Bronchial epithelial cell (primary cell): ENCODE results near the gene SMIM28. TPM values are rescaled to one million over a fixed set of nuclear protein-coding genes. Genes with fewer than 3 reads are reported as not detected.
A peak's percentile ranks its signal among the peaks of the same experiment; 100 is the strongest.

Experiments
- DNase-seq: peaks from one replicate; pipeline ENCODE4 v3.0.0-alpha.2; 2010; ENCODE audit warnings: low read depth
- FAIRE-seq: peaks from 2 replicates; lab custom pipeline; 2011; peaks lifted over from hg19 to GRCh38; lab: Jason Lieb, UNC
- H3K27me3 ChIP-seq: 2 replicates; pipeline ENCODE4 v1.5.1; 2011; ENCODE audit warnings: low read length; ENCODE audit not compliant: control insufficient read depth, insufficient read depth
- H3K36me3 ChIP-seq: 2 replicates; pipeline ENCODE4 v1.5.1; 2011; ENCODE audit warnings: low read length; ENCODE audit not compliant: control insufficient read depth, insufficient read depth
- H3K4me3 ChIP-seq: 2 replicates; pipeline ENCODE4 v1.5.1; 2011; ENCODE audit warnings: mild to moderate bottlenecking, low read depth, low read length, control low read depth
- total RNA-seq: library from RNA; depleted of rRNA; stranded (reverse); fragments of >200 nt; gene quantifications from 2 replicates; pipeline ENCODE4 v1.2.1, GENCODE V29; 2014
- TF ChIP-seq, protein P1 (sequence below): IDR thresholded peaks from 2 replicates; pipeline ENCODE4 v1.5.1; 2011; ENCODE audit warnings: mild to moderate bottlenecking, moderate library complexity, low read length, control low read depth, inconsistent platforms; ENCODE audit not compliant: insufficient read depth, severe bottlenecking

Gene SMIM28
- not detected in 2 replicates for total RNA-seq

DNA sequence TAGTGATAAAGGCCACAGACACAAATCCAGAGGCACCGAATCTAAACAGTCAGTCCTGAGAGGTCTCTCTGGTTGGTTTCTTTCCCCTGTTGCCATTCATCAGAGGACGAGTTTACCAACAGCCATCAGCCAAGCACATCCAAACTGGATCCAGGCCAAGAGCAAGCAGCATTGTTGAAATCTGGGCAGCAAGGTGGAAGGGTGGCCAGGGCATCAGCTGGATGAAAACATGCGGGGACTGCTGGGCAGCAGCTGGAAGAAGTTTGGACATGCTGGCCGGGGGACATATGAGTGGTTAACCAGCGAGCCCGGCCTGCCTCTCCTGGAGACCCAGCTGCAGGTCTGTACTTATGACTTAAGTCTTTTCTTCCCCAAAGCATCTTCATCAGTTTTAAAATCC lies at the start of gene SMIM28:
SMIM28 (plus strand) TSS at position 62 of the 400 bp plus-strand sequence; CDS start at position 230, 168 bp downstream.
- no peak within 1 kb of the TSS for H3K4me3 ChIP-seq
- peak; percentile 13 for FAIRE-seq
- H3K27me3 ChIP-seq, result no peaks in the 10 kb centered on the region
- no peak for DNase-seq
- H3K36me3 ChIP-seq, result no peaks in the 10 kb centered on the region
- TF ChIP-seq, protein P1, sequence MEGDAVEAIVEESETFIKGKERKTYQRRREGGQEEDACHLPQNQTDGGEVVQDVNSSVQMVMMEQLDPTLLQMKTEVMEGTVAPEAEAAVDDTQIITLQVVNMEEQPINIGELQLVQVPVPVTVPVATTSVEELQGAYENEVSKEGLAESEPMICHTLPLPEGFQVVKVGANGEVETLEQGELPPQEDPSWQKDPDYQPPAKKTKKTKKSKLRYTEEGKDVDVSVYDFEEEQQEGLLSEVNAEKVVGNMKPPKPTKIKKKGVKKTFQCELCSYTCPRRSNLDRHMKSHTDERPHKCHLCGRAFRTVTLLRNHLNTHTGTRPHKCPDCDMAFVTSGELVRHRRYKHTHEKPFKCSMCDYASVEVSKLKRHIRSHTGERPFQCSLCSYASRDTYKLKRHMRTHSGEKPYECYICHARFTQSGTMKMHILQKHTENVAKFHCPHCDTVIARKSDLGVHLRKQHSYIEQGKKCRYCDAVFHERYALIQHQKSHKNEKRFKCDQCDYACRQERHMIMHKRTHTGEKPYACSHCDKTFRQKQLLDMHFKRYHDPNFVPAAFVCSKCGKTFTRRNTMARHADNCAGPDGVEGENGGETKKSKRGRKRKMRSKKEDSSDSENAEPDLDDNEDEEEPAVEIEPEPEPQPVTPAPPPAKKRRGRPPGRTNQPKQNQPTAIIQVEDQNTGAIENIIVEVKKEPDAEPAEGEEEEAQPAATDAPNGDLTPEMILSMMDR, result no peak

DNA sequence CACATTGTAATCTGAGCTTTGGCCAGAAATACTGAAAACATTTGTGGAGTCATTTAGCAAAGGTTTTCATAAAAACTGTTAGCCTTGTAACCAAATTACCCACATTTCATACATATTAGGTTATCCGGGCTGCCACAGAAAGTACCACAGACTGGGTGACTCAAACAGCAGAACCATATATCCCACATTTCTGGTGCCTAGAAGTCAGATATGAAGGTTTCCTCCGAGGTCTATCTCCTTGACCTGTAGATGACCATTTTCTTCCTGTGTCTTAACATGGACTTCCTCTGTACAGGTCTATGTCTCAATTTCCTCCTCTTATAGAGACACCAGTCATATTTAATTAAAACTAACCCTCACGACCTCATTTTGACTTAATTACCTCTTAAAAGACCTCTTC lies 49.5 kb upstream of the SMIM28 start:
- Histone ChIP-seq H3K36me3 (no peaks in the 10 kb centered on the region), H3K4me3 (no peak overlapping the region), H3K27me3 (no peaks in the 10 kb centered on the region)
- FAIRE-seq (no peak), DNase-seq (no peak)
- TF ChIP-seq, protein P1, result no peak

DNA sequence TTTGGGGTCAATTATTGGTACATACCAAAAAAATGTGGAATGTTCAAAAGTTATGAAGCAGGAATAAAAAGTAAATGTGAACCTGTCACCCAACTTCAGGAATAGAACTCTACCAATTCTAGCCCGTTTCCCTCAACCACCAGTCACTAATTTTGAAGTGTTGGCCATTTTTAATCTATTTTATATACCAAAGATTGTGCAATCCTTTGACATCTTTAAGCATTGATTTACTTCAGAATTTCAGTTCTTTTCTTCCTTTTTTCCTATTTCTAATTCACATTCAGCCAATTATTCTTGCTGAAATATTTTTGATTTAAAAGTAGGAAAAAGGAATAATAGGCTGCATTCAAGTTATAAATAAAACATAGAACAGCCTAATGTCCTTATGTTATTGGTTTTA lies 46.9 kb upstream of the SMIM28 start:
- Histone ChIP-seq H3K27me3 (no peaks in the 10 kb centered on the region), H3K4me3 (no peak overlapping the region), H3K36me3 (no peaks in the 10 kb centered on the region)
- no peak for DNase-seq
- TF ChIP-seq, protein P1, result no peak
- no peak for FAIRE-seq

DNA sequence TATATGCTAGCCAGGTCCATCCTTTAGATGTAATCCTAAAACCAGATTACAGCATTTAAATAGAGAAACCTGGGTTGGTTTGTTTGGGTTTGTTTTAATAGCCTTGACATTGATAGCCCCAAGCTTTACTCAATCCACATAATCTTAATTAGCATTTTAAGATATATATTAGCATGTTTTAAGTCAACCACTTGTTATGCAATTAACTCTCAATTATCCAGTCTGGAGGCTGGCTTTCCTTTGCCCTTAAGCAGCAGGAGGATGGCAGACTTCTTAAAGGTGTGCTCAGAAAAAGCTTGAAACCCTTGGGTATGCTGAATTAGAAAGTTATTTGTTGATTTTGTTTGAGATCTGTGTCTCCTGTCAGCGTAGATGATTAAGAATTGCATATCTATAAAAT lies 46.3 kb upstream of the SMIM28 start:
- Histone ChIP-seq H3K27me3 (no peaks in the 10 kb centered on the region), H3K36me3 (no peaks in the 10 kb centered on the region), H3K4me3 (no peak overlapping the region)
- DNase-seq (no peak), FAIRE-seq (no peak)
- TF ChIP-seq, protein P1, result no peak

DNA sequence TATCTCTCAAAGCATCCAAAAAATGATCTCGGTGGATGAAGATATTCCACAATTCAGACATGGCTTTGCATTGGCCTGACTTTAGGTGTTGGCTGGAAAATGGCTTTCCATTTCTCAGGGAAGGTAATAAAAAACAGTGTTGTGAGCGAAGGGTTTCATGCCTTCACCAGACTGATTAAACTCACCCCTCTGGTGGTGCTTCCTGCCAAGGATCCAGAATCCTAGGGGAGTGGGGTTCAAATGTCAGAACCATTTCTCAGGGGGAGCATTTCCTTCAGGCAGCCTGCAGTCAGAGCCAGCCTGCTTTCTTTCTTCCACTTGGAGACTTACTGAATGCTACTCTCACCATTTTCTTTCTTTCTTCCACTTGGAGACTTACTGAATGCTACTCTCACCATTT lies 45.7 kb upstream of the SMIM28 start:
- FAIRE-seq (peak; percentile 68), DNase-seq (no peak)
- no peaks in the 10 kb centered on the region for H3K27me3 ChIP-seq
- no peak overlapping the region for H3K4me3 ChIP-seq
- no peaks in the 10 kb centered on the region for H3K36me3 ChIP-seq
- TF ChIP-seq, protein P1, result no peak

DNA sequence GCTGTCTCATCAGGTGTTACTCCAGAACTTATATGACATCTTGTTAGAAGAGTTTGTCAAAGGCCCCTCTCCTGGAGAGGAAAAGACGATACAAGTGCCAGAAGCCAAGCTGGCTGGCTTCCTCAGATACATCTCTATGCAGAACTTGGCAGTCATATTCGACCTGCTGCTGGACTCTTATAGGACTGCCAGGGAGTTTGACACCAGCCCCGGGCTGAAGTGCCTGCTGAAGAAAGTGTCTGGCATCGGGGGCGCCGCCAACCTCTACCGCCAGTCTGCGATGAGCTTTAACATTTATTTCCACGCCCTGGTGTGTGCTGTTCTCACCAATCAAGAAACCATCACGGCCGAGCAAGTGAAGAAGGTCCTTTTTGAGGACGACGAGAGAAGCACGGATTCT lies 43.7 kb upstream of the SMIM28 start:
- FAIRE-seq (no peak), DNase-seq (no peak)
- H3K27me3 ChIP-seq, result no peaks in the 10 kb centered on the region
- no peak overlapping the region for H3K4me3 ChIP-seq
- no peaks in the 10 kb centered on the region for H3K36me3 ChIP-seq
- TF ChIP-seq, protein P1, result no peak
